Renal pelvis (tissue), 4 donors: Measurements from ENCODE around the gene PDE10A. TPM values are rescaled to one million over a fixed set of nuclear protein-coding genes. Genes with fewer than 3 reads are reported as not detected.

Source experiments
- DNase-seq: peaks from one replicate; pipeline ENCODE4 v3.0.0-alpha.2; 2013
- polyA plus RNA-seq, 3 donors: library from polyadenylated mRNA; unstranded; fragments of 120-200 nt; gene quantifications; one replicate each; pipeline ENCODE4 v1.2.1, GENCODE V29; 2013; ENCODE audit not compliant: insufficient read length in 3 of 3

PDE10A gene
- polyA plus RNA-seq, 3 donors = 18.3 to 24.4 (median 19.6) TPM

GRCh38 chr6:165404697-165405096 is 258.3 kb downstream of the PDE10A start:
- DNase-seq = no peak

DNA sequence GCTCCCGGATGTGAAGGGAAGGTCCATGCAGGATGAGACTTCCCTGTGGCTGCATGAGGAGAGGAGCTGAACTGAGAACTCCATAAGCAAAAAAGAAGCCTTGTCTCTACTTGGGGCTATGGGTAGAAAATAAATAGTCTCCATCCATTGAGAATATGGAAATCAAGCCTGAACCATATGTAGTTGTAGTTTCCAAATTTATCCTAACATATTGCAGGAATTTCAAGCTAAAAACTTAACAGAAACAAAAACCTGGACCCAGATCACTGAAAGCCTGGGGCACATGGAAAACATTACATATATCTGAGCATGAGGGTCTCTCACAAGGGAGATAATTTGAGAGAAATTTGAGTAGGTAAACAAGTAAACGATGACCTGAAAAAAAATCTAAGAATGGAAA is 258.7 kb downstream of the PDE10A start:
- DNase-seq = no peak

- DNase-seq = no peak
These were observed 259.9 kb downstream of the PDE10A start for GRCh38 chr6:165403006-165403595.

GRCh38 chr6:165401092-165401491 is 261.9 kb downstream of the PDE10A start:
- DNase-seq = no peak

GRCh38 chr6:165390475-165390874 is 272.6 kb downstream of the PDE10A start:
- no peak for DNase-seq

DNA sequence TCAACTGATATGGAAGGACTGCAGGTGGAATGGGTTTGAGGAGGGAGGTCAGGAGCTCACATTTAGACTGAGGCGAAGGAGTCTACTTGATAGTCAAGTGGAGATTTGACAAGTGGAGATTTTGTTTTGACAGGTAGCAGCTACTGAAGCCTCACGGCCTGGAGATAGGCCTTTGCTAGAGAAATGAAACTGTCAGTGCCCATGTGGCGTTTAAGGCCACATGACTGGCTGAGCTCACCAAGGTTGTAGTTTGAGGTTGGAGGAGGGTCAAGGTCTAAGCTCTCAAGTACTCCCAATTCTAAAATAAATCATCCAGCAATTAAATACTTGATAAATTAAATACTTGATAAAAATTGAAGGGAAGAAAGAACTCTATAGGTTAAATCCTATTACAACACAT is 273.5 kb downstream of the PDE10A start:
- no peak for DNase-seq

DNA sequence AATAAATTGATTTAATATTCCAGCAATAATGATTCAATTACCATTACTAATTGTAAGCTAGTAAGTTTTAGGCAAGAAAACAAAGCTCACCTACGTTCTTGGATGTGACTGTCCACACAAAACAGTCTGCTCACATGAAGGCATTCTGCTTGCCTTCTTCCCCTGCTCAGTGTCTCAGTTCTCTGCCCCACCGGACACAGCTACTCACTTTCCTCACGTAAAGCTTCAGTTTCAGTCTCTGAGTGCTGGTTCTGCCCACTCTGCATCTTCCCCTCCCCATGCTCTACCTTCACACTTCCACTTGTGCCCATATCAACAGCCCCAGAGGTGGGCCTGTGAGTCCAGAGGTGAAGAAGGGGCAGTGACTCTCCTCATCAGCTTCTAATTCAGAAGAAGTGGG is 279.7 kb downstream of the PDE10A start:
- no peak for DNase-seq

DNA sequence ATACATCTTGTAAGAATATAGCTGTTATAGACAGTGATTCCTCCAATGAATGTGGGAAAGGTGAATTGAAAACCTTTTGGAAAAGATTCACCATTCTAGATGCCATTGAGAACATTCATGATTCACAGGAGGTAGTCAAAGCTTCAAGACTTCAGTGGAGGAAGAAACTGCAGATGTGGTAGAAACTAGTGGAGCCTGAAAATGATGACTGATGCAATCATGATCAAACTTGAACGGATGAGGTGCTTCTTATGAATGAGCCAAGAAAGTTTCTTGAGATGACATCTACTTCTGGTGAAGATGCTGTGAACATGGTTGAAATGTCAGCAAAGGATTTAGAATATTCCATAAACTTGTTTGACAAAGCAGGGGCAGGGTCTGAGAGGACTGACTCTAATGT is 286.9 kb downstream of the PDE10A start:
- no peak for DNase-seq

GRCh38 chr6:165365371-165365770 is 297.7 kb downstream of the PDE10A start:
- DNase-seq = no peak

DNA sequence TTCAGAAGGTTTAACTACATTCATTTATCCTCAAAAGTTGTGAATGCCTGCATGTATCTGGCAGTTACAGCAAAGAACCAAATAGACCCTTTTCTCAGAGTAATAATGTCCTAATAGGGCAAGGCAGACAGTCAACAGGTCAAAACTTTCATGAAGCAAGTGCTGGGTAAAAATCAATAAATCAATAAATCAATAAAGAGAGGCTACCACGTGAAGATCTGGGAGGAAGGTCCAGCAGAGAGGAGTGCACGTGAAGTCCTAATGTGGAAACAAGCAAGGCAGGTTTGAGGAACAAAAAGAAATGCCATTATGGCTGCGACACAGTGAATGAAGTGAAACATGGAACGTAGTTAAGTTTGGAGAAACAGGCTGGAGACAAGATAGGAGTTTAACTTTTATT is 317.3 kb downstream of the PDE10A start:
- DNase-seq = no peak

- DNase-seq = no peak
These were observed 322.5 kb downstream of the PDE10A start for GRCh38 chr6:165340532-165340931.

DNA sequence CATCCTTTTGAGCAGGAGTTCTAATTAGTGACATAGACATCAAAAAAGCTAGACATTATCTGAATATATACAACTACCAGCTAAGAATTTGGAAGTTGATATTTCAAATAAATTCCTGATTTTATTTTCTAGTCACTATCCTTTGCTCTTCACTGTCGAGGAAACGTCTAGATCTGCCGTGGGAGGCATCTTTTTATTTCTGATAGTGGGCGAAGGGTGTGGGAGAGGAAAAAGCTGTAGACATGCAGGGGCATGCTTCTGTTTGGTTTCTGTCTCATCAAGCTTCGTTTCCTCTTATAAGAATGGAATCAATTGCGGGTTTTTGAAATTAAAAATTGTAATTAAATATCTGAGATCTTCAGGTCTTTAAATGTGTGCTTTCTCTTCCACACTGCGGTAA is 337.4 kb downstream of the PDE10A start:
- DNase-seq = no peak

- DNase-seq = no peak
These were observed 341.4 kb downstream of the PDE10A start for GRCh38 chr6:165321555-165322145.

- DNase-seq = no peak
These were observed 341.9 kb downstream of the PDE10A start for GRCh38 chr6:165321150-165321549.

GRCh38 chr6:165317723-165318122 is 345.3 kb downstream of the PDE10A start:
- DNase-seq = no peak

- DNase-seq = peak; percentile 94
These were observed 353.9 kb downstream of the PDE10A start, which contains the start of gene C6orf118 for GRCh38 chr6:165308926-165309731. TSS of gene C6orf118 (minus strand) at chr6:165309605. CDS start at chr6:165309586, 19 bp downstream.

DNA sequence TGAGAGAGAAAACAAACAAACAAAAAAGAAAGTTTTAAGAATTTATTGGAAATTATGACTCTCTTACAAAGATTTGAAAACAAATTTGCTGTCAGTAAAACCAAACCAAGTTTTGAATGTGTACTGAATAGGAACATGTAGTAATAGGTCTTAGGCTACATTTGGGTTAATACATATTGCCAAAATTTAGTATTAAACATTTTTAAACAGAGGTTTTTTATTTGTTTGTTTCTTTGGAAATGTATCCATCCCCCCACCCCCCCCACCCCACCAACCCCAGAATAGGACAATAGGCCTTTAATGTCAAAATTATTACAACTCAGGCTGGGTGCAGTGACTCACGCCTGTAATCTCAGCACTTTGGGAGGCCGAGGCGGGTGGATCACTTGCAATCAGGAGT is 356.1 kb downstream of the PDE10A start:
- DNase-seq = no peak

- DNase-seq = no peak
These were observed 361.4 kb downstream of the PDE10A start for GRCh38 chr6:165301372-165302246.

- no peak for DNase-seq
These were observed 362.6 kb downstream of the PDE10A start for GRCh38 chr6:165300422-165300936.

- DNase-seq = no peak
These were observed 364.2 kb downstream of the PDE10A start for GRCh38 chr6:165298875-165299274.

- no peak for DNase-seq
These were observed 364.6 kb downstream of the PDE10A start for GRCh38 chr6:165298402-165298801.

DNA sequence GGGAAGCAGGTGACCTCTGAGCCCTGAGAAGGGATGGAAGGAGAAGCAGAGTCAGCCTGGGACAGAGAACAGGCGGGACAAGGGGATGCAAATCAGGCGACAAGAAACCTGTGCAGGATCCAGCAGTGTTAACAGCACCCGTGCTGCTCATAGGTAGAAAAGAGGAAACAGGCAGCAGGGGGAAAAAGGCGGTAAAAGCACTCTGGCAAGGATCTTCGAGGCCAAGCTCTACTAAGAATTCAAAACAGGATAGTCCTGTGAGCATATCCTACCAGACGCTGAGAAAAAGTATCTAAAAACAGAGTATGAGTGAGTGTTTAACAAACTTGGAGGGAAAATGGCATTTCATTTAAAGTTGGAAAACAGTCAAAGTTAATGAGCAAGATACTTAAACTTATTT is 370.4 kb downstream of the PDE10A start:
- no peak for DNase-seq
